GM06990 (cell line): ENCODE data around the gene PPARGC1A.

Source experiments
- DNase-seq: peaks from one replicate; pipeline ENCODE4 v3.0.0-alpha.2; 2011; ENCODE audit not compliant: insufficient read length; ENCODE audit errors: extremely low read depth
- H3K27me3 ChIP-seq: replicated peaks from 2 replicates; pipeline ENCODE4 v1.6.0; 2011; ENCODE audit warnings: low read length; ENCODE audit not compliant: control insufficient read depth, insufficient read depth
- H3K36me3 ChIP-seq: 2 replicates; pipeline ENCODE4 v1.5.1; 2011; ENCODE audit warnings: low read length; ENCODE audit not compliant: control insufficient read depth, insufficient read depth
- H3K4me3 ChIP-seq: replicated peaks from 2 replicates; pipeline ENCODE4 v1.5.1; 2011; ENCODE audit warnings: low read depth, mild to moderate bottlenecking, control low read depth, low read length
- CTCF ChIP-seq: IDR thresholded peaks from 2 replicates; pipeline ENCODE4 v1.5.1; 2011; ENCODE audit warnings: low read length, control low read depth, mild to moderate bottlenecking, inconsistent platforms; ENCODE audit not compliant: insufficient read depth, poor library complexity, severe bottlenecking

Gene PPARGC1A

GRCh38 chr4:23887989-23888388 lies 1.9 kb downstream of the PPARGC1A start:
- Histone ChIP-seq H3K4me3 (no peak overlapping the region), H3K27me3 (no peaks in the 10 kb centered on the region), H3K36me3 (no peaks in the 10 kb centered on the region)
- DNase-seq = no peak
- TF ChIP-seq CTCF = no peak

DNA sequence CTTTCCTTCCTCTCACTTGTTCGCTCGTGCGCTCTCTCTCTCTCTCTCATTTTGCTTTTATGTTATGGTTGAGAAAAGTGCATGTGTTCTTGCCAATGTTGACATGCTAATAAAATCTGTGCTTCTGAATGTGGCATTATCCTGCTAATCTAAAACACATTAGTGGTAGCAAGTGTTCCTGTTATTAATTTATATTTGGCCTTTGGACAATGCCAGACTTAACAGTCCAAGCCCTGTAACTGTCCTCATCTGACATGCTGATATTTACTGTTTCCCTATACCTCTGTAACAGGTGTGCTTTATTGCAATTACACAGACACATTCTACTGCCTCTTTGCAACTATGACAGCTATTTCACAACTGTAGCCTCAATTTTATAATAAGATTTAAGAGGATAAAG lies 2.7 kb downstream of the PPARGC1A start:
- TF ChIP-seq CTCF = no peak
- no peaks in the 10 kb centered on the region for H3K27me3 ChIP-seq
- no peaks in the 10 kb centered on the region for H3K36me3 ChIP-seq
- no peak overlapping the region for H3K4me3 ChIP-seq
- no peak for DNase-seq

GRCh38 chr4:23885943-23886590 lies 3.8 kb downstream of the PPARGC1A start:
- no peaks in the 10 kb centered on the region for H3K36me3 ChIP-seq
- DNase-seq = no peak
- no peak for TF ChIP-seq CTCF
- H3K27me3 ChIP-seq = no peaks in the 10 kb centered on the region
- no peak overlapping the region for H3K4me3 ChIP-seq

DNA sequence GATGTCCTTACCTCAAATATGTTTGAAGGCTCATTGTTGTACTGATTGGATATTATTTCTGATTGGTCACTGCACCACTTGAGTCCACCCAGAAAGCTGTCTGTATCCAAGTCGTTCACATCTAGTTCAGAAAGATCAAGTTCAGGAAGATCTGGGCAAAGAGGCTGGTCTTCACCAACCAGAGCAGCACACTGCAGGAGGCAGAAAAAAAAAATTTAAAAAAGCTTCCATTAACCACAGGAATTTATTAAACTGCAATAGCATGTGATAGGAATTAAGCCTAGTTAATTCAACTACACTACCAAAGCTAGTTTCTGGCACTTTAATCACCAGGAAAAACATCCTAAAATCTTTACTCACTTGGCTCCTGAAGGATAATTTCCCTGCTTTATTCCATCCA lies 5.1 kb downstream of the PPARGC1A start:
- DNase-seq = no peak
- TF ChIP-seq CTCF = no peak
- H3K27me3 ChIP-seq = no peaks in the 10 kb centered on the region
- no peak overlapping the region for H3K4me3 ChIP-seq
- H3K36me3 ChIP-seq = no peaks in the 10 kb centered on the region

- Histone ChIP-seq H3K4me3 (no peak overlapping the region), H3K36me3 (no peaks in the 10 kb centered on the region), H3K27me3 (no peaks in the 10 kb centered on the region)
- TF ChIP-seq CTCF = no peak
- DNase-seq = no peak
Observed at GRCh38 chr4:23884261-23884660, 5.6 kb downstream of the PPARGC1A start.
